Tibial nerve (tissue), 4 donors: Measurements from ENCODE around the gene CCK. TPM values are rescaled to one million over a fixed set of nuclear protein-coding genes. Genes with fewer than 3 reads are reported as not detected.

Experiments used
- DNase-seq, 2 donors: peaks; one replicate each; pipeline ENCODE4 v3.0.0-alpha.2; 2019; ENCODE audit warnings: low spot score in 2 of 2
- H3K27ac ChIP-seq, 4 donors: fragments of 200-600 bp; sonication (generic) in 3 of 4; one replicate each; pipeline ENCODE4 v1.5.1; 2017 to 2019; ENCODE audit warnings: mild to moderate bottlenecking in 1 of 4
- H3K27me3 ChIP-seq, 2 donors: fragments of 200-600 bp; sonication (generic) in 1 of 2; one replicate each; pipeline versions ENCODE4 v1.5.1 to v1.6.0; 2017 to 2019
- H3K36me3 ChIP-seq, 3 donors: fragments of 200-600 bp; sonication (generic); one replicate each; pipeline ENCODE4 v1.5.1; 2018 to 2019
- H3K4me1 ChIP-seq, 4 donors: fragments of 200-600 bp; sonication (generic) in 3 of 4; one replicate each; pipeline ENCODE4 v1.5.1; 2017 to 2019
- H3K4me3 ChIP-seq, 4 donors: fragments of 200-600 bp; sonication (generic) in 3 of 4; one replicate each; pipeline ENCODE4 v1.5.1; 2017 to 2019; ENCODE audit warnings: mild to moderate bottlenecking in 1 of 4, moderate library complexity in 1 of 4
- H3K9me3 ChIP-seq, 4 donors: fragments of 200-600 bp; sonication (generic) in 3 of 4; one replicate each; pipeline ENCODE4 v1.5.1; 2017 to 2019
- EP300 ChIP-seq, 2 donors: sonication (generic); formaldehyde crosslinking; IDR thresholded peaks; one replicate each; pipeline ENCODE4 v1.6.1; 2017; ENCODE audit warnings: antibody characterized with exemption in 2 of 2, mild to moderate bottlenecking in 1 of 2
- POLR2A ChIP-seq, 2 donors: fragments of 450-650 bp; IDR thresholded peaks; one replicate each; pipeline ENCODE4 v1.6.1; 2017; ENCODE audit warnings: antibody characterized with exemption in 2 of 2, mild to moderate bottlenecking in 2 of 2, moderate library complexity in 2 of 2
- WGBS, 2 donors: methylation state at CpG; one replicate each; pipeline ENCODE4 v1.1.5; 2018; 5-methylcytosine and 5-hydroxymethylcytosine counted together
- total RNA-seq, 4 donors: library from RNA; depleted of rRNA; stranded (reverse); fragments of >200 nt; gene quantifications; one replicate each; pipeline ENCODE4 v1.1.0, GENCODE V29; 2016
- TF ChIP-seq, protein P1 (sequence below), 5 experiments: fragments of 200-600 bp in 3 of 5; fragments of 450-650 bp in 2 of 5; sonication (generic) in 3 of 5; IDR thresholded peaks; one replicate each; pipeline ENCODE4 v1.5.1; 2016 to 2019; ENCODE audit warnings: antibody characterized with exemption in 5 of 5, mild to moderate bottlenecking in 3 of 5, moderate library complexity in 2 of 5

The CCK gene
- total RNA-seq, 4 donors from 2014 or later: not detected

DNA sequence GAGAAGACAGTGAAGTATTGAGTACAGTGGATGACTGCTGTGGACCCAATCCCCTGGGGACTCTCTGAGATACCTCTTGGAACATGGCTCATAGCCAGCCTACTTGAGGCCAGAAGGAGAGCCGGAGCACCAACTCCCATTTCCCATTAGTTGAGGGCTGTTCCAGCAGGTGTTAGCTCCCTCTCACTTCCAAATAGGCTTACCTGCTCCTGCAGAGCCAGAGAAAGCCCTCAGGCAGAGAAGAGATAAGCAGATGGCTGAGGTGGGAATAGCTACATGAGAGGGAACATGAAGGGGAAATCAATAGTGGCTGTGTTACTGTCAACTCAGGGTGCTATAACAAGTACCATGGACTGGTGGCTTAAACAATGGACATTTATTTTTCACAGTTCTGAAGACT is 4.6 kb upstream of the CCK start:
- Histone ChIP-seq H3K27me3 (peaks cover 0 to 27% of the 10 kb centered on the region in 2 donors), H3K36me3 (no peaks in the 10 kb centered on the region), H3K4me1 (peaks cover 0 to 3% (median 0%) of the 10 kb centered on the region in 4 donors), H3K9me3 (peaks cover 0 to 10% (median 0%) of the 10 kb centered on the region in 4 donors), H3K27ac (no peak overlapping the region), H3K4me3 (no peak overlapping the region)
- 82 to 100% methylated on average over 1 of the region's 1 CpG for WGBS, 2 donors
- DNase-seq: no peak
- TF ChIP-seq EP300 (IDR thresholded peaks at IDR 0.05) (no peak), POLR2A (IDR thresholded peaks at IDR 0.05) (no peak)
- TF ChIP-seq, protein P1, sequence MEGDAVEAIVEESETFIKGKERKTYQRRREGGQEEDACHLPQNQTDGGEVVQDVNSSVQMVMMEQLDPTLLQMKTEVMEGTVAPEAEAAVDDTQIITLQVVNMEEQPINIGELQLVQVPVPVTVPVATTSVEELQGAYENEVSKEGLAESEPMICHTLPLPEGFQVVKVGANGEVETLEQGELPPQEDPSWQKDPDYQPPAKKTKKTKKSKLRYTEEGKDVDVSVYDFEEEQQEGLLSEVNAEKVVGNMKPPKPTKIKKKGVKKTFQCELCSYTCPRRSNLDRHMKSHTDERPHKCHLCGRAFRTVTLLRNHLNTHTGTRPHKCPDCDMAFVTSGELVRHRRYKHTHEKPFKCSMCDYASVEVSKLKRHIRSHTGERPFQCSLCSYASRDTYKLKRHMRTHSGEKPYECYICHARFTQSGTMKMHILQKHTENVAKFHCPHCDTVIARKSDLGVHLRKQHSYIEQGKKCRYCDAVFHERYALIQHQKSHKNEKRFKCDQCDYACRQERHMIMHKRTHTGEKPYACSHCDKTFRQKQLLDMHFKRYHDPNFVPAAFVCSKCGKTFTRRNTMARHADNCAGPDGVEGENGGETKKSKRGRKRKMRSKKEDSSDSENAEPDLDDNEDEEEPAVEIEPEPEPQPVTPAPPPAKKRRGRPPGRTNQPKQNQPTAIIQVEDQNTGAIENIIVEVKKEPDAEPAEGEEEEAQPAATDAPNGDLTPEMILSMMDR (IDR thresholded peaks at IDR 0.05): no peak

DNA sequence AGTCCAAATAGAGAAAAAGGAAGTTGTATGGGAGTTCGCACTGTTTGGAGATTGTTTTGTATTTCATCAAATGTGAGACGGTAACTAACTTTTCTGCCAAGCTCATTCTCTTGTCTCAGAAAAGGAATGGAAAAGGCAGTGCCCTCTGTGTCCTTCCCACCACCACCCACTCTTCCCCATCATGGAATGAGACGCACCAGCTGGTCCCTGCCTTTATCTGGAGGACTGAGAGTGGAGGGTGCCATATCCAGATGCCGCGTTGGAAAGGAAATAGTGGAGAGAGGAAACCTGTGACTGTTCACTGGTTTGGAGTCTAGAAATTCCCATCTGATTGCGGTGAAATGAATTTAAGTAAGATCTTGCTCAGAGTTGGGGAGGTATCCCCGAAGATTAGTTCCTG is 3.7 kb upstream of the CCK start:
- no peak for DNase-seq
- peaks cover 0 to 36% of the 10 kb centered on the region in 2 donors for H3K27me3 ChIP-seq
- TF ChIP-seq POLR2A (IDR thresholded peaks at IDR 0.05) (no peak), EP300 (IDR thresholded peaks at IDR 0.05) (no peak)
- TF ChIP-seq, protein P1 (IDR thresholded peaks at IDR 0.05): no peak
- no peaks in the 10 kb centered on the region for H3K36me3 ChIP-seq
- 86 to 92% methylated on average over 7 of the region's 7 CpGs for WGBS, 2 donors
- no peak overlapping the region for H3K4me3 ChIP-seq
- peaks cover 0 to 12% (median 2%) of the 10 kb centered on the region in 4 donors for H3K4me1 ChIP-seq
- peaks cover 0 to 10% (median 0%) of the 10 kb centered on the region in 4 donors for H3K9me3 ChIP-seq
- no peak overlapping the region for H3K27ac ChIP-seq

DNA sequence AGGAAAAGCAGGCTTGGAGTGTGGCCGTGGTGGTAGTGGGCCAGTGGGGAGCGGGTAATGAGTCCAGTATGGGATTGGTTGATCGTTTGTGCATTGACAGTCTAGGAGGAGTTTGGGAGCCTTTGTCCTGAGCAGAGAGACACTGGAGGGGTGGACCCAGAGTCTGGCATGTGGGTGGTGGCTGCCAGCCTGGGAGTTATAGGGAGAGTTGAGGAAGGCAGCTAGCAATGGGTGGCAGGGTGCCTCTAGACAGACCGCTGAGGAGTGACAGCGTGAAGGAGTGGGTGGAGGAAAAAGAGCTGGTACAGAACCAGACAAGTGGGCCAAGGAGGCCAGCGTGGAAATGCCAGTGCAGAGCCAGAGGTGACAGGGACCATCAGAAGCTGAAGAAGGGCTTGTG is 1.9 kb upstream of the CCK start:
- Histone ChIP-seq H3K4me1 (peaks cover 0 to 28% (median 8%) of the 10 kb centered on the region in 4 donors), H3K27me3 (peaks cover 0 to 54% of the 10 kb centered on the region in 2 donors), H3K36me3 (no peaks in the 10 kb centered on the region), H3K27ac (no peak overlapping the region), H3K4me3 (no peak overlapping the region), H3K9me3 (peaks cover 0 to 10% (median 0%) of the 10 kb centered on the region in 4 donors)
- 78 to 83% methylated on average over 6 of the region's 6 CpGs for WGBS, 2 donors
- TF ChIP-seq EP300 (IDR thresholded peaks at IDR 0.05) (no peak), POLR2A (IDR thresholded peaks at IDR 0.05) (no peak)
- TF ChIP-seq, protein P1 (IDR thresholded peaks at IDR 0.05): no peak
- DNase-seq: no peak

DNA sequence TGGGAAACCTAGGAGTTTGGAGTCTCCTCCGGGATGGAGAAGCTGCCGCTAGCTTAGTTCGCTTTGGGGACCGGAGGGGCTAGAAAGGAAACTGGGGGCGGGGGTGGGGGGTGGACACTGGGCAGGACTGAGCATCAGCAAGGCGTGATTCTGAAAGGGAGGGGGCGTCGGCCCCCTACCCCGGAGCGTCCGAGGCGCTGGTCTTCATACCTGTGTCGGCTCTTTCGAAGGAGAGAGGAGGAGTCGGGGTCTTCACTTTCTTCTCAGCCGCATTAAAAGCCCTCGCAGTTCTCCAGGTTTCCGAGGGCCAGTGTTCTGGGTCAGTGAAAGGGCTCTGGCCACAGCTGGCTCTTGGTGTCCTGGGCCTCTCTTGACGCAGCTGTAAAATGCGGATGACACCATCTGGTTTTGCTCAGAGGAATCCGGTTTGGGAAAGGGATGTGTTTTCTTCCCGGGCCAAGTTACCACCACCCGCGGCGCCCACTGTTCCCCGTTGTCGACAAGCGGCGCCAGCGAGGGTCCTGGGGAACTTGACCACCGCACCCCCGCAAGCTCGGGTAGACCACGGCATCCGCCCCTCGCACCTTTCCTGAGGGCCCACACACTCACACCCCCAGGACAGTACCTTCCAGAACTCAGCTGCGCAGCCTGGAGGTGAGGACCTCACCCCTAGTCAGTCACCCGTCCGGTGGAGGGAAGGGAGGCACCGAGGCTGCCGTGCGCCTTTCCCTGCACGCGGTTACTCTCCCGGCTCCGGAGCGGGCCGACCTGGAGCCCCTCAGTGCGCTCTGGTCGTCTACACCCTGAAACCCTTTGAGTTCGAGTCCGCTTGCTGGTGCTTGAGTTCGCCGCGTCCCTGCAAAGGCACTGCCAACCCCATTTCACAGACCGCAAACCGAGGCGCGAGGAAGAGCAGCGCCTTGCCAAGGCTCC is 660 bp downstream of the CCK start:
- H3K27ac ChIP-seq: no peak overlapping the region
- peaks cover 0 to 28% (median 8%) of the 10 kb centered on the region in 4 donors for H3K4me1 ChIP-seq
- no peaks in the 10 kb centered on the region for H3K9me3 ChIP-seq
- no peak for DNase-seq
- no peak overlapping the region for H3K4me3 ChIP-seq
- TF ChIP-seq, protein P1 (IDR thresholded peaks at IDR 0.05): no peak
- TF ChIP-seq POLR2A (IDR thresholded peaks at IDR 0.05) (no peak), EP300 (IDR thresholded peaks at IDR 0.05) (no peak)
- no peaks in the 10 kb centered on the region for H3K36me3 ChIP-seq
- WGBS, 2 donors: 13 to 16% methylated on average over 33 to 60 of the region's 60 CpGs
- H3K27me3 ChIP-seq: peaks cover 2 to 76% of the 10 kb centered on the region in 2 donors
